Sigmoid colon (tissue), 7 donors: ENCODE data around the gene TAMALIN. TPM values are rescaled to one million over a fixed set of nuclear protein-coding genes. Genes with fewer than 3 reads are reported as not detected.

Experiments
- DNase-seq: peaks from one replicate; pipeline ENCODE4 v3.0.0-alpha.2; 2019
- H3K27ac ChIP-seq, 4 donors: fragments of 200-600 bp; sonication (generic); one replicate each; pipeline ENCODE4 v1.5.1; 2016 to 2019; ENCODE audit warnings: mild to moderate bottlenecking in 1 of 4
- H3K27me3 ChIP-seq, 3 donors: fragments of 200-600 bp; sonication (generic); one replicate each; pipeline ENCODE4 v1.5.1; 2019; ENCODE audit warnings: mild to moderate bottlenecking in 1 of 3
- H3K36me3 ChIP-seq, 4 donors: fragments of 200-600 bp; sonication (generic); one replicate each; pipeline ENCODE4 v1.5.1; 2016 to 2019
- H3K4me1 ChIP-seq, 4 donors: fragments of 200-600 bp; sonication (generic); one replicate each; pipeline ENCODE4 v1.5.1; 2017 to 2019
- H3K4me3 ChIP-seq, 4 donors: fragments of 200-600 bp; sonication (generic); one replicate each; pipeline ENCODE4 v1.5.1; 2017 to 2019; ENCODE audit warnings: mild to moderate bottlenecking in 2 of 4, moderate library complexity in 1 of 4
- H3K9me3 ChIP-seq, 4 donors: fragments of 200-600 bp in 3 of 4; sonication (generic) in 3 of 4; one replicate each; pipeline versions ENCODE4 v1.5.1 to v1.6.1; 2013 to 2019
- CTCF ChIP-seq, 4 experiments: fragments of 450-650 bp in 3 of 4; fragments of 200-600 bp in 1 of 4; IDR thresholded peaks; one replicate each; pipeline ENCODE4 v1.5.1; 2016 to 2019; ENCODE audit warnings: antibody characterized with exemption in 4 of 4, mild to moderate bottlenecking in 3 of 4, moderate library complexity in 2 of 4
- EP300 ChIP-seq, 4 donors: sonication (generic); formaldehyde crosslinking; IDR thresholded peaks; one replicate each; pipeline ENCODE4 v1.6.1; 2017; ENCODE audit warnings: antibody characterized with exemption in 4 of 4
- POLR2A ChIP-seq, 2 donors: fragments of 450-650 bp; IDR thresholded peaks; one replicate each; pipeline ENCODE4 v1.6.1; 2016; ENCODE audit warnings: antibody characterized with exemption in 2 of 2, mild to moderate bottlenecking in 2 of 2, moderate library complexity in 2 of 2
- POLR2AphosphoS5 ChIP-seq, 4 donors: sonication (generic); formaldehyde crosslinking; IDR thresholded peaks; one replicate each; pipeline ENCODE4 v1.6.1; 2017; ENCODE audit warnings: antibody characterized with exemption in 4 of 4
- WGBS, 2 donors: extraction: QIAGEN DNeasy Blood & Tissue Kit; methylation state at CpG; one replicate each; pipeline ENCODE4 v1.1.7; 2013; 5-methylcytosine and 5-hydroxymethylcytosine counted together
- intact Hi-C: fragments of 100-400 bp; cut with DNase I; formaldehyde crosslinking; loops from one replicate; pipeline ENCODE4 v1.15.1; 2023
- polyA plus RNA-seq, 3 donors: library from polyadenylated mRNA; stranded (reverse); fragments of 200-250 nt; gene quantifications; one replicate each; pipeline ENCODE4 v1.2.3, GENCODE V29; 2013
- total RNA-seq, 4 donors: library from RNA; depleted of rRNA; stranded (reverse); fragments of >200 nt; gene quantifications; one replicate each; pipeline ENCODE4 v1.1.0, GENCODE V29; 2016
- donor health status: healthy with polysubstance abuse.
- donor health status: Bipolar disorder and iron deficiency.
- donor health status: healthy.

TAMALIN gene
- total and polyA plus RNA-seq, 7 donors = 4.2 to 17.0 (median 9.4) TPM

- Histone ChIP-seq H3K4me1 (peaks cover 0 to 52% (median 44%) of the 10 kb centered on the region in 4 donors), H3K27ac (peak overlapping the region; percentile 90 to 96 (median 92)), H3K9me3 (no peaks in the 10 kb centered on the region), H3K4me3 (peak overlapping the region; percentile 8 to 46 (median 41)), H3K36me3 (no peaks in the 10 kb centered on the region), H3K27me3 (no peaks in the 10 kb centered on the region)
- TF ChIP-seq CTCF (IDR thresholded peaks at IDR 0.05) (no peak), POLR2AphosphoS5 (IDR thresholded peaks at IDR 0.05) (no peak), POLR2A (IDR thresholded peaks at IDR 0.05) (no peak), EP300 (IDR thresholded peaks at IDR 0.05) (no peak)
- no peak for DNase-seq
- 55 to 67% methylated on average over 13 of the region's 13 CpGs for WGBS, 2 donors
- intact Hi-C loops = loop anchor here (2.0 kb wide), 2 partner anchors 17 to 35 kb away; partner anchors contain the start of genes ATG101 and NR4A1
Measured at GRCh38 chr12:52033446-52034140, 26.8 kb downstream of the TAMALIN start.

- Histone ChIP-seq H3K27ac (peak overlapping the region in 3 of 4 donors; percentile 90 to 96 (median 92)), H3K4me3 (no peak overlapping the region), H3K36me3 (no peaks in the 10 kb centered on the region), H3K27me3 (no peaks in the 10 kb centered on the region), H3K4me1 (peaks cover 0 to 52% (median 48%) of the 10 kb centered on the region in 4 donors), H3K9me3 (no peaks in the 10 kb centered on the region)
- DNase-seq = no peak
- intact Hi-C loops = no loop called here
- WGBS, 2 donors = 97% methylated on average over 4 of the region's 4 CpGs
- TF ChIP-seq CTCF (IDR thresholded peaks at IDR 0.05) = no peak
- TF ChIP-seq EP300 (IDR thresholded peaks at IDR 0.05) = no peak
Measured at GRCh38 chr12:52035190-52035589, 28.4 kb downstream of the TAMALIN start.

- WGBS, 2 donors = 75 to 91% methylated on average over 2 of the region's 2 CpGs
- no peak for DNase-seq
- peaks cover 0 to 52% (median 48%) of the 10 kb centered on the region in 4 donors for H3K4me1 ChIP-seq
- no peak for TF ChIP-seq EP300 (IDR thresholded peaks at IDR 0.05)
- TF ChIP-seq POLR2AphosphoS5 (IDR thresholded peaks at IDR 0.05) = no peak
- TF ChIP-seq POLR2A (IDR thresholded peaks at IDR 0.05) = no peak
- TF ChIP-seq CTCF (IDR thresholded peaks at IDR 0.05) = no peak
- no peak overlapping the region for H3K4me3 ChIP-seq
- H3K9me3 ChIP-seq = no peaks in the 10 kb centered on the region
- H3K27me3 ChIP-seq = no peaks in the 10 kb centered on the region
- intact Hi-C loops = no loop called here
- no peaks in the 10 kb centered on the region for H3K36me3 ChIP-seq
- peak overlapping the region; percentile 89 to 96 (median 91) for H3K27ac ChIP-seq
Measured at GRCh38 chr12:52035926-52036325, 29.2 kb downstream of the TAMALIN start.

- peak; percentile 97 for DNase-seq
- intact Hi-C loops = no loop called here
- WGBS, 2 donors = 2 to 8% methylated on average over 53 of the region's 53 CpGs
- peak overlapping the region; percentile 89 to 96 (median 91) for H3K27ac ChIP-seq
- TF ChIP-seq EP300 (IDR thresholded peaks at IDR 0.05) = peak; percentile 92 to 99 (median 98)
- TF ChIP-seq POLR2A (IDR thresholded peaks at IDR 0.05) = peak in 1 of 2 donors; percentile 67
- no peak for TF ChIP-seq CTCF (IDR thresholded peaks at IDR 0.05)
- peak; percentile 80 to 96 (median 84) for TF ChIP-seq POLR2AphosphoS5 (IDR thresholded peaks at IDR 0.05)
- peaks cover 0 to 57% (median 47%) of the 10 kb centered on the region in 4 donors for H3K4me1 ChIP-seq
- H3K4me3 ChIP-seq = peak overlapping the region in 3 of 4 donors; percentile 32 to 74 (median 69)
- H3K27me3 ChIP-seq = no peaks in the 10 kb centered on the region
- no peaks in the 10 kb centered on the region for H3K9me3 ChIP-seq
- no peaks in the 10 kb centered on the region for H3K36me3 ChIP-seq
Measured at GRCh38 chr12:52036587-52037171, 29.9 kb downstream of the TAMALIN start.
